Ectodermal cell (in vitro differentiated cells): ENCODE results near the gene CCND1.

Source experiments
- H3K27ac ChIP-seq: 2 replicates; pipeline ENCODE4 v1.7.0; 2013; ENCODE audit warnings: mild to moderate bottlenecking, low read depth, low read length; ENCODE audit not compliant: insufficient read depth, poor library complexity, severe bottlenecking
- H3K27me3 ChIP-seq: 2 replicates; pipeline ENCODE4 v1.7.0; 2013; ENCODE audit warnings: mild to moderate bottlenecking, low read length; ENCODE audit not compliant: insufficient read depth, control insufficient read depth, poor library complexity, severe bottlenecking
- H3K36me3 ChIP-seq: one replicate; pipeline ENCODE4 v1.7.0; 2013; ENCODE audit warnings: low read length; ENCODE audit not compliant: control insufficient read depth, insufficient read depth
- H3K4me1 ChIP-seq: one replicate; pipeline ENCODE4 v1.7.0; 2013; ENCODE audit warnings: low read length; ENCODE audit not compliant: control insufficient read depth, insufficient read depth
- H3K4me3 ChIP-seq: 2 replicates; pipeline ENCODE4 v1.7.0; 2013; ENCODE audit warnings: low read depth, low read length, control low read depth; ENCODE audit not compliant: insufficient read depth
- H3K9me3 ChIP-seq: 2 replicates; pipeline ENCODE4 v1.7.0; 2013; ENCODE audit warnings: mild to moderate bottlenecking, low read length, moderate library complexity; ENCODE audit not compliant: control insufficient read depth
- WGBS, 2 experiments: methylation state at CpG; one replicate each; pipeline ENCODE4 v1.1.7; 2013; ENCODE audit warnings: missing lambda C conversion rate in 2 of 2; 5-methylcytosine and 5-hydroxymethylcytosine counted together

Gene CCND1

DNA sequence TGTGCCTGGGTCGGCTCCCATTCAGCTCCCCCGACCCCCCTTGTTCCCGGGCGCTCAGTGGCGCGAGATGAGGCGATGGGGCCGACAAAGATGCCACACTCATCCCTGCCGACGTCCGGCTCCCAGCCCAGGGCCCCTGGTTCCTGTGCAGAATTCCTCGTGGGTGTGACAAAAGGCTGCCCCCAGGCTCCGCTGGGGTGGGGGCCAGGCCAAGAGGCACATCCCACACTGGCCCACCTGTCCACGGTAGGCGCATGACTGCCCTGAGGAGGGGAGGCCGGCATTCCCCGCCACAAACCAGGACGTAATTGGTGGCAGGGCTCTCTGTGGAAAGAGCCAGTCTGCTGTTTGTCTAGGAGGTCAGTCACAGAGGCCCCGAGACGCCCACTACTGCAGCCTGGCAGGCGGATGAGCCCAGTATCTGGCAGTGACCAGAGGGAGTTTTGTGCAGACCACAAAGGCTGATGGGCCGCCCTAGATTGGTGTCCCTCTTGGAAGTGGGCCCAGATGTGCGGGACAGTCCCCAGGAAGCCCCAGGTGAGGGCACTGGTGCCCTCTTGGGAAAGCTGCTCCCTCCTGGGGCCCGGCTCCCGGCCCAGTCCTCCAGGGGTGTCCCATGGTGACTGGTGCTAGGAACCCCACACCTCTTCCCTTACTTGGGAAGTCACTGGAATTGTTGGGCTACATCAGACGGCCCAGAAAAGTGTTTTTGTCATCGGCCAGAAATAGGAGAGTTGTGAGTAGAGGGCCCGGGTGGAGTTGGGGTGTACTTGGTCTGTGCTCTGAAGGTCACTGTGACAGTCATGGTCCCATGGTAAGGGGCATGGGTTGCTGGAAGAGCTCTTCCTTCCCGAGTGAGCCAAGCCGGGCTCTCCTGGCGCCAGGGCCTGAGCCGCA is 5.8 kb downstream of the CCND1 start:
- H3K9me3 ChIP-seq: no peaks in the 10 kb centered on the region
- peaks cover 29% of the 10 kb centered on the region for H3K4me1 ChIP-seq
- H3K27ac ChIP-seq: no peak overlapping the region
- no peaks in the 10 kb centered on the region for H3K27me3 ChIP-seq
- no peak overlapping the region for H3K4me3 ChIP-seq
- 83% methylated on average over 32 of the region's 32 CpGs for WGBS, 2 experiments
- H3K36me3 ChIP-seq: peaks cover 49% of the 10 kb centered on the region

DNA sequence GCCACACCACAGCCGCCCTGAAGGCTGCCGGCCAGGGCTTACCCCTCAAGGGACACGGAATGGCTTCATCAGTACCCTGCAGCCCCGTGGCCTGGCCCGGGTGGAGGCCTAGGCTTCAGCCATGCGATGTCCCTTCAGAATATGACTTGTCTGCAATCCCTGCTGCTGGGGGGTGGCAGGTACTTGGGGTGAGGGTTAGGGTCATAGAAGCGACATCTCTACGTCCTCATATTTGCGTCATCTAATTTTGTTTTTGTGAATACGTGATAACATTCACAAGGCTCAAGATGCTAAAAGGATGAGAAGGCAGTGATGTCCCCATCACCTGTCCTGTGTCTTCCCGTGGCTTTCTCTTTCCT is 6.4 kb downstream of the CCND1 start:
- H3K4me1 ChIP-seq: peaks cover 29% of the 10 kb centered on the region
- H3K4me3 ChIP-seq: no peak overlapping the region
- no peaks in the 10 kb centered on the region for H3K27me3 ChIP-seq
- no peaks in the 10 kb centered on the region for H3K9me3 ChIP-seq
- WGBS, 2 experiments: 95 to 96% methylated on average over 11 of the region's 11 CpGs
- H3K27ac ChIP-seq: no peak overlapping the region
- peaks cover 51% of the 10 kb centered on the region for H3K36me3 ChIP-seq

DNA sequence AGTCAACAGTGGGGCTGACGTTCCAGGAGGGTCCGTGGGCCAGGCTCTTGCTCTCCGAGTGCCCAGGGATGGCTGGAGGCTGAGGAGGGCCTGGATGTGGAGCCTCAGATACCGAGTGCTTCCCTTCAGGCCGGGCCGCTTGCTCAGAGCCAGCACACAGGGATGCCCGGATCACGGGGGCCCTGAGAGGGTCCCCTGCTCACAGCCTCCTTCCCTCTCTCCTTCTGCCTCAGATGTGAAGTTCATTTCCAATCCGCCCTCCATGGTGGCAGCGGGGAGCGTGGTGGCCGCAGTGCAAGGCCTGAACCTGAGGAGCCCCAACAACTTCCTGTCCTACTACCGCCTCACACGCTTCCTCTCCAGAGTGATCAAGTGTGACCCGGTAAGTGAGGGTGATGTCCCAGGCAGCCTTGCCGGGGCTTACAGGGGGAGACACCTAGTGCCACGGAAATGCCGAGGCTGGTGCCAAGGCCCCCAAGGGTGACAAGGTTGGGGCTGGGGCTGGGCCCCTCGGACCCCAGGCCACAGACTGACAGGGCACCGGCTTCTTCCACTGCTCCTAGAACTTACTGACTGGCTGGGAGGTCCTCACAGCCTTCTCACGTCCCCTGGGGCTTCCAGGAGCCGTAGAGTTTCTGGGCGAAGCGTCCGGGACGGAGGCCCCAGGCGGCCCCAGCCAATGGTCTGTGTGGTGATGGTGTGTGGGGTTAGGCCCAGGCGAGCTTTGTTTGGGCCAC is 7.0 kb downstream of the CCND1 start:
- Histone ChIP-seq H3K9me3 (no peaks in the 10 kb centered on the region), H3K36me3 (peaks cover 51% of the 10 kb centered on the region), H3K27ac (no peak overlapping the region), H3K4me3 (no peak overlapping the region), H3K4me1 (peaks cover 29% of the 10 kb centered on the region), H3K27me3 (no peaks in the 10 kb centered on the region)
- 93 to 94% methylated on average over 28 of the region's 28 CpGs for WGBS, 2 experiments

DNA sequence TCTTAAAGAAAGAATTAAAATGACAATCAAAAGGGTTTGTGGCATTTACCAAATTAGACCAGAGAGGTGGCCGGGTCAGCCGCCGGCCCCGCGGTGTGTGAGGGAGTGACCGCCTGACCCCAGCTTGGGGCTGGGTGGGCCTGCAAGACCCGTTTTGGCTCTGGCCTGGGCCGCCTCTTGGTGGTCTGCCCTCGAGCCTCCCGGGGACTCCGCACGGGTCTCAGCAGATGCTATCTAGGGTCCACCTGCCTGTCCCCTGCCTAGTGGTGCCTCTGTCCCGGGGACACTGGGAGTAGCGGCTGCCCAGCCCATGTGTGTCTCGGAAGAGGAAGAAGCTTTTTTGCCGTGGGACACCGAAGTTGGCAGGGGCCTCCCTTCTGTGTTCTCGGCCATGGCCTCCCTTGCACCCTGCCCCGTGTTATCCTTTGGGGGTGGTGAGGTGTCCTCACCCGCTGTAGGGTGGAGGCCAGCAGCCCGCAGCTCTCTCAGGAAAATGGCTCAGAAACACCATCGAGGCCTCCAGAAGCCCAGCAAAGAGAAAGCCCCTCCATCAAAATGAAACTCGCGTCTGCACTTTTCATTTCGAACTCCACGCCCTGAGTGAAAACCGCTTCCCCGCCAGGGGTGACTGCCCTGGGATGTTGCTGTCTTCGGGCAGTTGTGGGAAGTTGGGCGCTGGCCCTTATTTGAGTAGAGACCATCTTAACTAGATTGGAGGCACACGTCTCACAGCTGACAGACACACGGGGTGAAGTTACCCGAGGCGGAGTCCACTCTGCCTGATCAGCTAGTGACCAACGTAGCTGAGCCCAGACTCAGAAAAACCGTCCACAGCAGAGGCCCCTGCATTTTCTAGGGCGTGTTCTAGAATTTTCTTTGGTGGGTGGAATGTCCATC is 8.0 kb downstream of the CCND1 start:
- no peaks in the 10 kb centered on the region for H3K9me3 ChIP-seq
- no peak overlapping the region for H3K4me3 ChIP-seq
- peaks cover 23% of the 10 kb centered on the region for H3K4me1 ChIP-seq
- H3K27ac ChIP-seq: no peak overlapping the region
- H3K36me3 ChIP-seq: peaks cover 52% of the 10 kb centered on the region
- 95% methylated on average over 37 of the region's 37 CpGs for WGBS, 2 experiments
- H3K27me3 ChIP-seq: no peaks in the 10 kb centered on the region

DNA sequence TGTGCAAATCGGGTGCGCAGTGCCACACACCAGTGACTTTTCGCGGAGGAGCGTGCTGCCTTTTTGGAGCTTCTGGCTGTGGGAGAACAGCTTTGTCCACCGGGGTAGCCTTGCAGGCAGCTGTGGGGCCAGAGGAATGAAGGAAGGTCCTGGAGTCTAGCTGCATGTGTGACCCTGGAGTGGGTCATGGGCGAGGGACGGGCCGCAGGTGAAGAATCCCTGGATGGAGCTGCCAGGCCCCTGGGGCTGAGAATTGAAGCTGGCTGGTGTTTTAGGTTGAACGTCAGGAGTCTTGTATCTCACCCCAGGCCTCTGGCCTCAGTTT is 8.6 kb downstream of the CCND1 start:
- H3K9me3 ChIP-seq: no peaks in the 10 kb centered on the region
- H3K27me3 ChIP-seq: no peaks in the 10 kb centered on the region
- peaks cover 17% of the 10 kb centered on the region for H3K4me1 ChIP-seq
- WGBS, 2 experiments: 96 to 97% methylated on average over 10 of the region's 10 CpGs
- no peak overlapping the region for H3K27ac ChIP-seq
- H3K36me3 ChIP-seq: peaks cover 46% of the 10 kb centered on the region
- no peak overlapping the region for H3K4me3 ChIP-seq

DNA sequence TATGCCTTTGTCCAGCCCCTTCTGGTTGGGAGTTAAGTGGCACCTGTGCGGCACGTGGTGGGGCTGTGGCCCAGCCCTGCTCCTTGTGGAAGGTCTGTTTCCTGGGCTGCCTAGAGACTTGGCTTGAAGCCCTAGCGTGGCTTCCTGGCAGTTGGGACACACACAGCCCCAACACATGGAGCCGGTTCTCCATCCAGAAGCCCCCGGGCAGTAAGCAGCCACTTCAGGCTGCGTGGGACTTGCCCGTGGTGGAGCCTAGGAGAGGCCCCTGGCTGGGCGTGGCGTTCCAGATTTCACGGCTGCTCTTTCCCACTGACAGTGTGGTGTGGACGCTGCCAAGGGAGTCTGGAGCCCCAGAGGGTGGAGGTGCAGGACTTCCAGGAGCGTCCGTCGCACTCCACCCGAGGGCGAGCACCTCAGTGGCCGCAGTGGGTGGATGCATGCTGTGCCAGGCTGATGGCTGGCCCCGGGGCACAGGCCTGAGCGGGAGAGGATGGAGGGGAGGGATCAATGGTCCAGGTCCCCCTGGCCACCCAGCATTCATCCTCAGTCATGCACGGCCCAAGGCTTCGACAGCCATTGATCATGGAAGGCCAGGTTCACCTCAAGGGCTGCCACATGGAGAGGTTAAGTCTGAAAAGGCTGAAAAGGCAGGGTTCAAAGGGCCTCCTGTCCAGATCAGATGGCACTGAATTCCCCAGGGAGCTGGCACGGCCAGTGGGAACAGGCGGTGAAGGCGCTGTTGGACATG is 9.3 kb downstream of the CCND1 start:
- H3K4me3 ChIP-seq: no peak overlapping the region
- no peaks in the 10 kb centered on the region for H3K27me3 ChIP-seq
- no peaks in the 10 kb centered on the region for H3K9me3 ChIP-seq
- peaks cover 10% of the 10 kb centered on the region for H3K4me1 ChIP-seq
- 95 to 96% methylated on average over 24 of the region's 24 CpGs for WGBS, 2 experiments
- H3K27ac ChIP-seq: no peak overlapping the region
- peaks cover 43% of the 10 kb centered on the region for H3K36me3 ChIP-seq

DNA sequence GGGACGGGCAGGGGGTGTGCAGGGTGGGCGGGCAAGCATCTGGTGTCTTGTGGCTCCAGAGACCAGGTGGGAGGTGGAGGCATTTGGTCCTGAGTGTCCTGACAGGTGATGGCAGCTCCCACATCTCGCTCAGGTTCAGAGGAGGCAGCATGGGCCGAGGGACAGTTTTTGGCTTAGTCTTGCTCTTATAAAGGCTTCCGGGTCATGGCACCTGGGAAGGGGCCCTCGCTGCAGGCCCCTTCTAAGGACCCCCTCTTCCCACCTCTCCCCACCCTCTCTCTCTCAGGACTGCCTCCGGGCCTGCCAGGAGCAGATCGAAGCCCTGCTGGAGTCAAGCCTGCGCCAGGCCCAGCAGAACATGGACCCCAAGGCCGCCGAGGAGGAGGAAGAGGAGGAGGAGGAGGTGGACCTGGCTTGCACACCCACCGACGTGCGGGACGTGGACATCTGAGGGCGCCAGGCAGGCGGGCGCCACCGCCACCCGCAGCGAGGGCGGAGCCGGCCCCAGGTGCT is 9.9 kb downstream of the CCND1 start:
- Histone ChIP-seq H3K9me3 (no peaks in the 10 kb centered on the region), H3K4me1 (peaks cover 6% of the 10 kb centered on the region), H3K27me3 (no peaks in the 10 kb centered on the region), H3K4me3 (no peak overlapping the region), H3K27ac (no peak overlapping the region), H3K36me3 (peaks cover 38% of the 10 kb centered on the region)
- 95 to 96% methylated on average over 23 of the region's 23 CpGs for WGBS, 2 experiments

DNA sequence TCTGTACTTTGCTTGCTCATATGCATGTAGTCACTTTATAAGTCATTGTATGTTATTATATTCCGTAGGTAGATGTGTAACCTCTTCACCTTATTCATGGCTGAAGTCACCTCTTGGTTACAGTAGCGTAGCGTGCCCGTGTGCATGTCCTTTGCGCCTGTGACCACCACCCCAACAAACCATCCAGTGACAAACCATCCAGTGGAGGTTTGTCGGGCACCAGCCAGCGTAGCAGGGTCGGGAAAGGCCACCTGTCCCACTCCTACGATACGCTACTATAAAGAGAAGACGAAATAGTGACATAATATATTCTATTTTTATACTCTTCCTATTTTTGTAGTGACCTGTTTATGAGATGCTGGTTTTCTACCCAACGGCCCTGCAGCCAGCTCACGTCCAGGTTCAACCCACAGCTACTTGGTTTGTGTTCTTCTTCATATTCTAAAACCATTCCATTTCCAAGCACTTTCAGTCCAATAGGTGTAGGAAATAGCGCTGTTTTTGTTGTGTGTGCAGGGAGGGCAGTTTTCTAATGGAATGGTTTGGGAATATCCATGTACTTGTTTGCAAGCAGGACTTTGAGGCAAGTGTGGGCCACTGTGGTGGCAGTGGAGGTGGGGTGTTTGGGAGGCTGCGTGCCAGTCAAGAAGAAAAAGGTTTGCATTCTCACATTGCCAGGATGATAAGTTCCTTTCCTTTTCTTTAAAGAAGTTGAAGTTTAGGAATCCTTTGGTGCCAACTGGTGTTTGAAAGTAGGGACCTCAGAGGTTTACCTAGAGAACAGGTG is 11.1 kb downstream of the CCND1 start:
- H3K36me3 ChIP-seq: peaks cover 32% of the 10 kb centered on the region
- WGBS, 2 experiments: 96 to 97% methylated on average over 12 to 15 of the region's 15 CpGs
- no peaks in the 10 kb centered on the region for H3K27me3 ChIP-seq
- no peaks in the 10 kb centered on the region for H3K9me3 ChIP-seq
- no peak overlapping the region for H3K27ac ChIP-seq
- peaks cover 13% of the 10 kb centered on the region for H3K4me1 ChIP-seq
- no peak overlapping the region for H3K4me3 ChIP-seq

DNA sequence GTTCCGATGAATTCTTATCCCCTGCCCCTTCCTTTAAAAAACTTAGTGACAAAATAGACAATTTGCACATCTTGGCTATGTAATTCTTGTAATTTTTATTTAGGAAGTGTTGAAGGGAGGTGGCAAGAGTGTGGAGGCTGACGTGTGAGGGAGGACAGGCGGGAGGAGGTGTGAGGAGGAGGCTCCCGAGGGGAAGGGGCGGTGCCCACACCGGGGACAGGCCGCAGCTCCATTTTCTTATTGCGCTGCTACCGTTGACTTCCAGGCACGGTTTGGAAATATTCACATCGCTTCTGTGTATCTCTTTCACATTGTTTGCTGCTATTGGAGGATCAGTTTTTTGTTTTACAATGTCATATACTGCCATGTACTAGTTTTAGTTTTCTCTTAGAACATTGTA is 12.0 kb downstream of the CCND1 start:
- no peaks in the 10 kb centered on the region for H3K9me3 ChIP-seq
- H3K36me3 ChIP-seq: peaks cover 27% of the 10 kb centered on the region
- H3K27ac ChIP-seq: no peak overlapping the region
- peaks cover 22% of the 10 kb centered on the region for H3K4me1 ChIP-seq
- H3K4me3 ChIP-seq: no peak overlapping the region
- WGBS, 2 experiments: 87 to 90% methylated on average over 11 of the region's 11 CpGs
- no peaks in the 10 kb centered on the region for H3K27me3 ChIP-seq
